Breast epithelium (tissue), 4 donors: ENCODE measurements around the gene INSYN2B. TPM values are rescaled to one million over a fixed set of nuclear protein-coding genes. Genes with fewer than 3 reads are reported as not detected.

Source experiments
- DNase-seq, 2 donors: peaks; one replicate each; pipeline ENCODE4 v3.0.0-alpha.2; 2019; ENCODE audit warnings: low spot score in 2 of 2
- H3K27ac ChIP-seq, 2 donors: fragments of 200-600 bp; sonication (generic) in 1 of 2; one replicate each; pipeline ENCODE4 v1.5.1; 2016 to 2019; ENCODE audit warnings: mild to moderate bottlenecking in 1 of 2
- H3K27me3 ChIP-seq, 2 donors: fragments of 200-600 bp; sonication (generic) in 1 of 2; one replicate each; pipeline versions ENCODE4 v1.5.1 to v1.6.0; 2017 to 2019; ENCODE audit warnings: control low read depth in 1 of 2, mild to moderate bottlenecking in 1 of 2
- H3K36me3 ChIP-seq: fragments of 200-600 bp; one replicate; pipeline ENCODE4 v1.5.1; 2019
- H3K4me1 ChIP-seq, 2 donors: fragments of 200-600 bp; sonication (generic); one replicate each; pipeline ENCODE4 v1.5.1; 2016 to 2019; ENCODE audit warnings: control low read depth in 1 of 2
- H3K4me3 ChIP-seq, 3 donors: fragments of 200-600 bp; sonication (generic); 1 replicate in 2 of 3; 2 replicates in 1 of 3; pipeline ENCODE4 v1.5.1; 2016 to 2019; ENCODE audit warnings: mild to moderate bottlenecking in 3 of 3, moderate library complexity in 2 of 3
- H3K9me3 ChIP-seq, 2 donors: fragments of 200-600 bp; sonication (generic) in 1 of 2; one replicate each; pipeline ENCODE4 v1.5.1; 2016 to 2019; ENCODE audit warnings: control low read depth in 1 of 2
- CTCF ChIP-seq, 3 donors: fragments of 450-650 bp; IDR thresholded peaks; one replicate each; pipeline ENCODE4 v1.5.1; 2016 to 2017; ENCODE audit warnings: antibody characterized with exemption in 3 of 3, mild to moderate bottlenecking in 3 of 3, moderate library complexity in 3 of 3
- POLR2A ChIP-seq: fragments of 450-650 bp; IDR thresholded peaks from one replicate; pipeline ENCODE4 v1.6.1; 2016; ENCODE audit warnings: antibody characterized with exemption, mild to moderate bottlenecking, moderate library complexity
- POLR2AphosphoS5 ChIP-seq, 3 donors: sonication (generic); formaldehyde crosslinking; IDR thresholded peaks; one replicate each; pipeline ENCODE4 v1.6.1; 2017; ENCODE audit warnings: antibody characterized with exemption in 3 of 3
- intact Hi-C: fragments of 100-400 bp; cut with DNase I; formaldehyde crosslinking; loops from one replicate; pipeline ENCODE4 v1.15.1; 2023; ENCODE audit warnings: low total_unique reads
- total RNA-seq, 3 donors: library from RNA; depleted of rRNA; stranded (reverse); fragments of >200 nt; gene quantifications; one replicate each; pipeline ENCODE4 v1.1.0, GENCODE V29; 2016

Gene INSYN2B
- total RNA-seq, 3 donors from 2014 or later = 1.3 to 9.1 TPM; not detected in 1

- Histone ChIP-seq H3K4me1 (peaks cover 0 to 2% of the 10 kb centered on the region in 2 donors), H3K27ac (peak overlapping the region; percentile 60 to 89), H3K36me3 (no peaks in the 10 kb centered on the region), H3K27me3 (no peaks in the 10 kb centered on the region), H3K4me3 (peak overlapping the region in 2 of 3 donors; percentile 49 to 59), H3K9me3 (no peaks in the 10 kb centered on the region)
- intact Hi-C loops = no loop called here
- TF ChIP-seq POLR2A (no peak), POLR2AphosphoS5 (IDR thresholded peaks at IDR 0.05) (no peak), CTCF (IDR thresholded peaks at IDR 0.05) (no peak)
- no peak for DNase-seq
Measured at GRCh38 chr5:169978714-169979113, 1.6 kb downstream of the INSYN2B start.

- H3K9me3 ChIP-seq = no peaks in the 10 kb centered on the region
- H3K4me1 ChIP-seq = no peaks in the 10 kb centered on the region
- no peak for TF ChIP-seq POLR2AphosphoS5 (IDR thresholded peaks at IDR 0.05)
- TF ChIP-seq CTCF (IDR thresholded peaks at IDR 0.05) = no peak
- no peak for TF ChIP-seq POLR2A
- H3K4me3 ChIP-seq = no peak overlapping the region
- H3K27me3 ChIP-seq = no peaks in the 10 kb centered on the region
- intact Hi-C loops = no loop called here
- no peak for DNase-seq
- H3K27ac ChIP-seq = no peak overlapping the region
- no peaks in the 10 kb centered on the region for H3K36me3 ChIP-seq
Measured at GRCh38 chr5:169974121-169974770, 6.0 kb downstream of the INSYN2B start.

GRCh38 chr5:169973056-169973455, 7.2 kb downstream of the INSYN2B start:
- Histone ChIP-seq H3K4me3 (no peak overlapping the region), H3K36me3 (no peaks in the 10 kb centered on the region), H3K27ac (no peak overlapping the region), H3K9me3 (no peaks in the 10 kb centered on the region), H3K4me1 (no peaks in the 10 kb centered on the region), H3K27me3 (no peaks in the 10 kb centered on the region)
- intact Hi-C loops = no loop called here
- TF ChIP-seq POLR2AphosphoS5 (IDR thresholded peaks at IDR 0.05) = no peak
- TF ChIP-seq CTCF (IDR thresholded peaks at IDR 0.05) = no peak
- no peak for TF ChIP-seq POLR2A
- no peak for DNase-seq

- Histone ChIP-seq H3K4me1 (no peaks in the 10 kb centered on the region), H3K27me3 (no peaks in the 10 kb centered on the region), H3K9me3 (no peaks in the 10 kb centered on the region), H3K36me3 (no peaks in the 10 kb centered on the region), H3K4me3 (no peak overlapping the region), H3K27ac (peak overlapping the region; percentile 20 to 41)
- no peak for TF ChIP-seq POLR2A
- TF ChIP-seq CTCF (IDR thresholded peaks at IDR 0.05) = no peak
- TF ChIP-seq POLR2AphosphoS5 (IDR thresholded peaks at IDR 0.05) = no peak
- DNase-seq = no peak
- intact Hi-C loops = no loop called here
Measured at GRCh38 chr5:169971780-169972179, 8.5 kb downstream of the INSYN2B start.

GRCh38 chr5:169970911-169971765, 9.2 kb downstream of the INSYN2B start:
- H3K27me3 ChIP-seq = no peaks in the 10 kb centered on the region
- no peak for DNase-seq
- intact Hi-C loops = no loop called here
- no peaks in the 10 kb centered on the region for H3K9me3 ChIP-seq
- TF ChIP-seq CTCF (IDR thresholded peaks at IDR 0.05) (no peak), POLR2A (no peak), POLR2AphosphoS5 (IDR thresholded peaks at IDR 0.05) (no peak)
- H3K36me3 ChIP-seq = no peaks in the 10 kb centered on the region
- H3K4me1 ChIP-seq = no peaks in the 10 kb centered on the region
- H3K27ac ChIP-seq = peak overlapping the region; percentile 20 to 41
- H3K4me3 ChIP-seq = no peak overlapping the region
